ENCODE results near the gene SMIM41.

The SMIM41 gene

GRCh38 chr12:52053536-52054209 lies 25.8 kb upstream of the SMIM41 start:
- CTCF ChIA-PET: interaction anchor here (0.9 to 45.6 kb wide), 3 partner anchors 15 to 29 kb away, joined by 3 to 1695 read pairs (median 4); no protein-coding TSS in a partner anchor
- POLR2A ChIA-PET: no interaction called here
- no peak overlapping the region for H3K4me3 ChIP-seq (ENCODE audit: low read depth, low read length)
- DNase-seq (ENCODE audit: low read depth, low spot score): no peak
- no peak for TF ChIP-seq CTCF (IDR thresholded peaks at IDR 0.05; ENCODE audit: insufficient read depth, low read length, missing control alignments)

DNA sequence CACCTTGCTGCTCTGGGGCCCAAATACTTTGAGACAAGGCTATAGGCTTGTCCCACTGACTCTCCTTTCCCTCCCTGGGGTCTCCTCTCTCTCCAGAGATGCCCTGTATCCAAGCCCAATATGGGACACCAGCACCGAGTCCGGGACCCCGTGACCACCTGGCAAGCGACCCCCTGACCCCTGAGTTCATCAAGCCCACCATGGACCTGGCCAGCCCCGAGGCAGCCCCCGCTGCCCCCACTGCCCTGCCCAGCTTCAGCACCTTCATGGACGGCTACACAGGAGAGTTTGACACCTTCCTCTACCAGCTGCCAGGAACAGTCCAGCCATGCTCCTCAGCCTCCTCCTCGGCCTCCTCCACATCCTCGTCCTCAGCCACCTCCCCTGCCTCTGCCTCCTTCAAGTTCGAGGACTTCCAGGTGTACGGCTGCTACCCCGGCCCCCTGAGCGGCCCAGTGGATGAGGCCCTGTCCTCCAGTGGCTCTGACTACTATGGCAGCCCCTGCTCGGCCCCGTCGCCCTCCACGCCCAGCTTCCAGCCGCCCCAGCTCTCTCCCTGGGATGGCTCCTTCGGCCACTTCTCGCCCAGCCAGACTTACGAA lies 25.2 kb upstream of the SMIM41 start:
- H3K4me3 ChIP-seq (ENCODE audit: low read depth, low read length): no peak overlapping the region
- no peak for DNase-seq (ENCODE audit: low read depth, low spot score)
- CTCF ChIA-PET: interaction anchor here (1.0 to 45.6 kb wide), 5 partner anchors 14 to 51 kb away, joined by 3 to 1695 read pairs (median 3); partner anchors contain the start of gene ATG101
- POLR2A ChIA-PET: no interaction called here
- no peak for TF ChIP-seq CTCF (IDR thresholded peaks at IDR 0.05; ENCODE audit: insufficient read depth, low read length, missing control alignments)

- no peak for DNase-seq (ENCODE audit: low read depth, low spot score)
- ChIA-PET CTCF (interaction anchor here (1.0 to 45.6 kb wide), 4 partner anchors 13 to 51 kb away, joined by 3 to 1695 read pairs (median 3); partner anchors contain the start of gene ATG101), POLR2A (no interaction called here)
- H3K4me3 ChIP-seq (ENCODE audit: low read depth, low read length): no peak overlapping the region
- TF ChIP-seq CTCF (IDR thresholded peaks at IDR 0.05; ENCODE audit: insufficient read depth, low read length, missing control alignments): no peak
These were observed 24.4 kb upstream of the SMIM41 start for GRCh38 chr12:52054833-52055730.

DNA sequence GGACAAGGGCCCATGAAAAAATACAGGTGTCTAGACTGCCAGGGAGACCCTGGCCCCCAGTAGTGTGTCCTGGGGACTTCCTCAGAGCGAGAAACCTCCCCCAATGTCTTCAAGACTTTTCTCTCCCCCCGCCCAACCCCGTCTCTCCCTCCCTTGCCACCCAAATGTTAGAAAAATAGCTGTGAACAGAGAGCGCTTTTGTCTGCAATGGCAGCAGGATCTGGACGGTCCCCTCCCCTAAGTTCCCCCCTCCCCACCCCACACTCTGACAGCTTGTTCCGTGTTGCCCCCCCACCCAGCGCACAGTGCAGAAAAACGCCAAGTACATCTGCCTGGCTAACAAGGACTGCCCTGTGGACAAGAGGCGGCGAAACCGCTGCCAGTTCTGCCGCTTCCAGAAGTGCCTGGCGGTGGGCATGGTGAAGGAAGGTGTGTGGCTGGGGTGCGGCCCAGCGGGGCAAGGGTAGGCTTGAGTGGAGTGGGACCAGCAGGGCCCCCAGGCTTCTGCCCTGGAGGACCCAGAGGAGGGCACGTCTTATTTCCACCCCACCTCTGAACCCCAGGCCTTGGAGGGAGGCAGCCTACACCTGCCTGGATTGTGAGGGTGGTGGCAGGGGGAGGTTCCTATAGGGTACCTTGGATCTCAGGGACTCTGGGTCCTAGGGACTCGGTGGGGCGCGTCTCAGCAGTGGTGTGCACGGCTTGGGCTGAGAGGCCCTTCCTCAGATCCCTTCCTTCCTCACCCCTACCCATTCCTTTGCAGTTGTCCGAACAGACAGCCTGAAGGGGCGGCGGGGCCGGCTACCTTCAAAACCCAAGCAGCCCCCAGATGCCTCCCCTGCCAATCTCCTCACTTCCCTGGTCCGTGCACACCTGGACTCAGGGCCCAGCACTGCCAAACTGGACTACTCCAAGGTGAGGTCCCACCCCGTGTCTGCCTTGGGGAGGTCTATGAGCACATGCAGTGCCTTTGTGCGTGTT lies 23.5 kb upstream of the SMIM41 start:
- ChIA-PET POLR2A (no interaction called here), CTCF (interaction anchor here (0.6 to 45.6 kb wide), 5 partner anchors 12 to 23 kb away, joined by 3 to 1695 read pairs (median 3); partner anchors contain the start of gene ATG101)
- no peak for DNase-seq (ENCODE audit: low read depth, low spot score)
- TF ChIP-seq CTCF (IDR thresholded peaks at IDR 0.05; ENCODE audit: insufficient read depth, low read length, missing control alignments): no peak
- H3K4me3 ChIP-seq (ENCODE audit: low read depth, low read length): no peak overlapping the region

DNA sequence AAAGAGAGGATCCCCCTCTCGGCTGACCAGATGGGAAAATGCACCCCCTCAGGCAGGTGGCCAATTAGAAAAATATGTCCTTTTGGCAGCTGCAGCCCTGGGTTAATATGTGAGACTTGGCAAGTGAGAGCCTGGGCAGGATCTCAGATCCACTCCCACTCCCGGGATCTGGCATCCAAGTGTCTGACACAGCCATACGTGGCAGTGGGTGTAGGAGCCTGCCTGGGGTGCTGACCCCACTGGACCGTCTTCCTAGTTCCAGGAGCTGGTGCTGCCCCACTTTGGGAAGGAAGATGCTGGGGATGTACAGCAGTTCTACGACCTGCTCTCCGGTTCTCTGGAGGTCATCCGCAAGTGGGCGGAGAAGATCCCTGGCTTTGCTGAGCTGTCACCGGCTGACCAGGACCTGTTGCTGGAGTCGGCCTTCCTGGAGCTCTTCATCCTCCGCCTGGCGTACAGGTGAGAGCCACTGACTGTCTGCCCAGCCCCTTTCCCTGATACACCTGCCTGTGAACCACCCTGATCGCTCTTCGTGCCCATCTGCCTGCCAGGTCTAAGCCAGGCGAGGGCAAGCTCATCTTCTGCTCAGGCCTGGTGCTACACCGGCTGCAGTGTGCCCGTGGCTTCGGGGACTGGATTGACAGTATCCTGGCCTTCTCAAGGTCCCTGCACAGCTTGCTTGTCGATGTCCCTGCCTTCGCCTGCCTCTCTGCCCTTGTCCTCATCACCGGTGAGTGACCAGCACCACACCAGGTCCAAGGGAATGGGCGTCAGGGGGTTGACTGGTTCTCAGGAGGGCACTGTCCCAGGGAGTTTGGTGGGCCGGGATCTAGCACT lies 22.5 kb upstream of the SMIM41 start:
- CTCF ChIA-PET: interaction anchor here (0.6 to 45.6 kb wide), 4 partner anchors 12 to 26 kb away, joined by 3 to 1695 read pairs (median 6); no protein-coding TSS in a partner anchor
- DNase-seq (ENCODE audit: low read depth, low spot score): no peak
- H3K4me3 ChIP-seq (ENCODE audit: low read depth, low read length): no peak overlapping the region
- POLR2A ChIA-PET: no interaction called here
- TF ChIP-seq CTCF (IDR thresholded peaks at IDR 0.05; ENCODE audit: insufficient read depth, low read length, missing control alignments): no peak

All from AG04449 (cell line).